H9 (cell line): ENCODE results near the gene CEP192. TPM values are rescaled to one million over a fixed set of nuclear protein-coding genes. Genes with fewer than 3 reads are reported as not detected.

ENCODE experiments used
- DNase-seq: peaks from one replicate; pipeline ENCODE4 v3.0.0-alpha.2; 2017
- H2AFZ ChIP-seq: one replicate; pipeline ENCODE4 v1.6.1; 2013; ENCODE audit warnings: mild to moderate bottlenecking, low read length, control low read depth, moderate library complexity
- H2AK5ac ChIP-seq: 2 replicates; pipeline ENCODE4 v1.6.1; 2013; ENCODE audit warnings: low read length, control low read depth, mixed read lengths; ENCODE audit not compliant: insufficient read length
- H2BK120ac ChIP-seq: one replicate; pipeline ENCODE4 v1.6.1; 2013; ENCODE audit warnings: low read depth, mild to moderate bottlenecking, low read length, control low read depth, inconsistent platforms; ENCODE audit not compliant: poor library complexity, severe bottlenecking
- H2BK12ac ChIP-seq: 2 replicates; pipeline ENCODE4 v1.6.1; 2013; ENCODE audit warnings: low read length, control low read depth, mixed read lengths, low read depth; ENCODE audit not compliant: insufficient read length
- H2BK15ac ChIP-seq: 2 replicates; pipeline ENCODE4 v1.6.1; 2013; ENCODE audit warnings: low read depth, low read length, control low read depth
- H2BK20ac ChIP-seq: one replicate; pipeline ENCODE4 v1.6.1; 2013; ENCODE audit warnings: low read depth, mild to moderate bottlenecking, low read length, control low read depth, inconsistent platforms; ENCODE audit not compliant: poor library complexity, severe bottlenecking
- H2BK5ac ChIP-seq: 2 replicates; pipeline ENCODE4 v1.6.1; 2013; ENCODE audit warnings: low read length, control low read depth, mixed read lengths; ENCODE audit not compliant: insufficient read length
- H3K14ac ChIP-seq: 2 replicates; pipeline ENCODE4 v1.6.1; 2013; ENCODE audit warnings: low read length, control low read depth; ENCODE audit not compliant: insufficient read depth
- H3K18ac ChIP-seq: 2 replicates; pipeline ENCODE4 v1.6.1; 2013; ENCODE audit warnings: low read depth, mild to moderate bottlenecking, mixed read lengths, low read length, control low read depth; ENCODE audit not compliant: insufficient read length
- H3K23ac ChIP-seq: 2 replicates; pipeline ENCODE4 v1.6.1; 2013; ENCODE audit warnings: low read length, control low read depth, mixed read lengths, low read depth; ENCODE audit not compliant: insufficient read length
- H3K23me2 ChIP-seq: 2 replicates; pipeline ENCODE4 v1.6.1; 2013; ENCODE audit warnings: low read depth, mild to moderate bottlenecking, mixed read lengths, low read length, control low read depth; ENCODE audit not compliant: insufficient read length, poor library complexity, severe bottlenecking
- H3K27ac ChIP-seq: 2 replicates; pipeline ENCODE4 v1.5.1; 2013; ENCODE audit warnings: low read length, control low read depth, mixed read lengths, low read depth; ENCODE audit not compliant: insufficient read length
- H3K27me3 ChIP-seq: 2 replicates; pipeline ENCODE4 v1.6.1; 2013; ENCODE audit warnings: low read length, control low read depth, inconsistent platforms; ENCODE audit not compliant: insufficient read depth
- H3K4ac ChIP-seq: 2 replicates; pipeline ENCODE4 v1.6.1; 2013; ENCODE audit warnings: low read depth, mild to moderate bottlenecking, control low read depth, inconsistent platforms, low read length, moderate library complexity
- H3K4me1 ChIP-seq: 2 replicates; pipeline ENCODE4 v1.6.1; 2013; ENCODE audit warnings: low read length, control low read depth, inconsistent platforms; ENCODE audit not compliant: insufficient read depth
- H3K4me2 ChIP-seq: 2 replicates; pipeline ENCODE4 v1.6.1; 2013; ENCODE audit warnings: low read length, control low read depth, mixed read lengths; ENCODE audit not compliant: insufficient read length, insufficient read depth
- H3K56ac ChIP-seq: 2 replicates; pipeline ENCODE4 v1.6.1; 2013; ENCODE audit warnings: low read depth, mild to moderate bottlenecking, mixed read lengths, low read length, control low read depth; ENCODE audit not compliant: insufficient read length
- H3K79me1 ChIP-seq: 2 replicates; pipeline ENCODE4 v1.6.1; 2013; ENCODE audit warnings: low read depth, mild to moderate bottlenecking, moderate library complexity, low read length, control low read depth, inconsistent platforms; ENCODE audit not compliant: insufficient read depth, poor library complexity, severe bottlenecking
- H3K79me2 ChIP-seq: 2 replicates; pipeline ENCODE4 v1.6.1; 2013; ENCODE audit warnings: low read length, control low read depth, inconsistent platforms; ENCODE audit not compliant: insufficient read depth
- H3K9ac ChIP-seq: 2 replicates; pipeline ENCODE4 v1.6.1; 2013; ENCODE audit warnings: low read length, control low read depth, mixed read lengths; ENCODE audit not compliant: insufficient read length; ENCODE audit errors: extremely low read depth
- H3K9me3 ChIP-seq: one replicate; pipeline ENCODE4 v1.6.1; 2013; ENCODE audit warnings: low read depth, low read length, inconsistent platforms; ENCODE audit not compliant: control insufficient read depth
- H3T11ph ChIP-seq: one replicate; pipeline ENCODE4 v1.6.1; 2013; ENCODE audit warnings: mild to moderate bottlenecking, low read length, control low read depth, inconsistent platforms
- H4K20me1 ChIP-seq: one replicate; pipeline ENCODE4 v1.6.1; 2013; ENCODE audit not compliant: control insufficient read depth, insufficient read length, insufficient read depth
- H4K5ac ChIP-seq: 2 replicates; pipeline ENCODE4 v1.6.1; 2013; ENCODE audit warnings: low read depth, mild to moderate bottlenecking, mixed read lengths, low read length, control low read depth; ENCODE audit not compliant: insufficient read length
- H4K8ac ChIP-seq: replicated peaks from 2 replicates; pipeline ENCODE4 v1.6.1; 2013; ENCODE audit warnings: low read length, control low read depth, mixed read lengths, low read depth; ENCODE audit not compliant: insufficient read length
- H4K91ac ChIP-seq: 2 replicates; pipeline ENCODE4 v1.6.1; 2013; ENCODE audit warnings: low read depth, mild to moderate bottlenecking, moderate library complexity, mixed read lengths, low read length, control low read depth; ENCODE audit not compliant: insufficient read length
- H3K27ac Mint-ChIP-seq, 3 experiments: 2 replicates in 2 of 3; 3 replicates in 1 of 3; pipeline ENCODE4 v1.8.0; 2020 to 2021; ENCODE audit warnings: mixed read lengths in 3 of 3, mild to moderate bottlenecking in 1 of 3, moderate library complexity in 1 of 3
- H3K27me3 Mint-ChIP-seq: 2 replicates; pipeline ENCODE4 v1.8.0; 2021; ENCODE audit warnings: low read depth, mild to moderate bottlenecking, moderate library complexity, mixed read lengths
- H3K36me3 Mint-ChIP-seq, 3 experiments: 2 replicates in 2 of 3; 3 replicates in 1 of 3; pipeline ENCODE4 v1.8.0; 2020 to 2021; ENCODE audit warnings: low read depth in 3 of 3, mixed read lengths in 3 of 3; ENCODE audit not compliant: insufficient read depth in 1 of 3
- H3K4me1 Mint-ChIP-seq, 2 experiments: 2 replicates each; pipeline ENCODE4 v1.8.0; 2020; ENCODE audit warnings: mixed read lengths in 2 of 2
- H3K4me3 Mint-ChIP-seq, 2 experiments: 2 replicates in 1 of 2; 3 replicates in 1 of 2; pipeline ENCODE4 v1.8.0; 2020 to 2021; ENCODE audit warnings: mild to moderate bottlenecking in 2 of 2, mixed read lengths in 2 of 2, moderate library complexity in 1 of 2
- H3K9me3 Mint-ChIP-seq, 2 experiments: 2 replicates in 1 of 2; 3 replicates in 1 of 2; pipeline ENCODE4 v1.8.0; 2020; ENCODE audit warnings: mild to moderate bottlenecking in 2 of 2, mixed read lengths in 2 of 2, moderate library complexity in 1 of 2
- CTCF ChIP-seq: fragments of 200-600 bp; sonication (generic); conservative IDR thresholded peaks from 3 replicates; pipeline ENCODE4 v1.8.0; 2021; ENCODE audit warnings: antibody characterized with exemption, mild to moderate bottlenecking
- WGBS: extraction: QIAGEN DNeasy Blood & Tissue Kit; methylation state at CpG from one replicate; pipeline ENCODE4 v1.1.7; 2013; ENCODE audit warnings: missing lambda C conversion rate, low lambda C conversion rate, mixed read lengths; ENCODE audit not compliant: insufficient read length; ENCODE audit errors: extremely low coverage; 5-methylcytosine and 5-hydroxymethylcytosine counted together
- total RNA-seq: library from RNA; stranded (reverse); gene quantifications from 2 replicates; pipeline ENCODE4 v1.2.1, GENCODE V29; 2021

Gene CEP192
- total RNA-seq, 1 experiment from 2014 or later, result 23.5 TPM

DNA sequence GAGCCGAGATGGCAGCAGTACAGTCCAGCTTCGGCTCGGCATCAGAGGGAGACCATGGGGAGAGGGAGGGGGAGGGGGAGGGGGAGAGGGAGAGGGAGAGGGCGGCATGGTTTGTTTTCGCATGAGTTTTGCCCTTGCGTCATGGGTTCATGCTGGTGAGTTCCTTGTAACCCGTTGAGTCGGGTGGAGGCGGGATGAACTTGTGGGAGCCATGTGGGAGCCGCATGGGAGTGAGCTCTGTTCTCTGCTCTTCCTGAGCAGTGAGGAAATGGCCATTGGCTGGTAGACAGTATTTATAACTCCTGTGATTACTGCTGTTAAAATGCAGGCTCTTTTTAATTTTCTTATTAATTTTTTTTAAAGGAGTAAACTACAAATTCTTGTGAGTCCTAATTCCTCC, 108.0 kb downstream of the CEP192 start:
- Histone ChIP-seq H3K27ac (no peak overlapping the region), H2BK120ac (no peak overlapping the region), H3T11ph (no peak overlapping the region), H3K4me1 (no peaks in the 10 kb centered on the region), H3K79me2 (no peaks in the 10 kb centered on the region), H2BK15ac (no peak overlapping the region), H3K23me2 (no peaks in the 10 kb centered on the region), H2AK5ac (no peak overlapping the region), H3K27me3 (no peaks in the 10 kb centered on the region), H3K4me2 (no peak overlapping the region), H4K20me1 (no peaks in the 10 kb centered on the region), H3K79me1 (no peaks in the 10 kb centered on the region), H3K4ac (no peak overlapping the region), H3K23ac (no peak overlapping the region), H3K56ac (no peak overlapping the region), H2BK5ac (no peak overlapping the region), H2BK12ac (no peak overlapping the region), H3K18ac (no peak overlapping the region), H4K8ac (no peak overlapping the region), H2AFZ (no peak overlapping the region), H4K91ac (no peak overlapping the region), H3K9ac (no peak overlapping the region), H3K14ac (no peak overlapping the region), H3K9me3 (no peaks in the 10 kb centered on the region), H4K5ac (no peak overlapping the region), H2BK20ac (no peak overlapping the region)
- no peaks in the 10 kb centered on the region for H3K4me1 Mint-ChIP-seq
- WGBS, result no CpG with 5 or more reads among the region's 10 CpGs
- no peak overlapping the region for H3K4me3 Mint-ChIP-seq
- H3K36me3 Mint-ChIP-seq, result peaks cover 72 to 94% (median 94%) of the 10 kb centered on the region in 3 experiments
- H3K27me3 Mint-ChIP-seq, result no peaks in the 10 kb centered on the region; the same call in 1 of the 2 replicates
- no peak for TF ChIP-seq CTCF
- peaks cover 0 to 7% of the 10 kb centered on the region in 2 experiments; a peak in 2 of 5 replicates for H3K9me3 Mint-ChIP-seq
- H3K27ac Mint-ChIP-seq, result no peak overlapping the region
- no peak for DNase-seq
